Esophagus (tissue), 2 donors: ENCODE data around the gene ELAVL3. TPM values are rescaled to one million over a fixed set of nuclear protein-coding genes. Genes with fewer than 3 reads are reported as not detected.
"Not testable (repeated sequence)": the region's sequence is repeated elsewhere in the genome, so short reads cannot be mapped to it uniquely, and the experiment has no call there.

ENCODE experiments used
- H3K27ac ChIP-seq, 2 donors: one replicate each; pipeline ENCODE4 v1.5.1; 2013; ENCODE audit warnings: low read depth in 2 of 2, mild to moderate bottlenecking in 2 of 2, inconsistent platforms in 1 of 2, low read length in 1 of 2, moderate library complexity in 1 of 2
- H3K27me3 ChIP-seq, 2 donors: one replicate each; pipeline ENCODE4 v1.6.1; 2013; ENCODE audit warnings: low read length in 2 of 2, control low read depth in 1 of 2, mild to moderate bottlenecking in 1 of 2; ENCODE audit not compliant: insufficient read depth in 2 of 2, control insufficient read depth in 1 of 2
- H3K36me3 ChIP-seq, 2 donors: one replicate each; pipeline ENCODE4 v1.6.1; 2013; ENCODE audit warnings: low read length in 1 of 2; ENCODE audit not compliant: control insufficient read depth in 2 of 2, insufficient read depth in 2 of 2
- H3K4me1 ChIP-seq, 2 donors: one replicate each; pipeline ENCODE4 v1.6.1; 2013; ENCODE audit warnings: low read length in 1 of 2; ENCODE audit not compliant: control insufficient read depth in 2 of 2, insufficient read depth in 2 of 2
- H3K4me3 ChIP-seq, 2 donors: one replicate each; pipeline ENCODE4 v1.5.1; 2013; ENCODE audit warnings: low read length in 2 of 2, mild to moderate bottlenecking in 2 of 2, low read depth in 1 of 2, moderate library complexity in 1 of 2
- H3K9me3 ChIP-seq, 2 donors: one replicate each; pipeline ENCODE4 v1.6.1; 2013; ENCODE audit warnings: mild to moderate bottlenecking in 2 of 2, low read depth in 1 of 2, low read length in 1 of 2, moderate library complexity in 1 of 2; ENCODE audit not compliant: control insufficient read depth in 2 of 2, insufficient read depth in 1 of 2
- WGBS, 2 donors: extraction: QIAGEN DNeasy Blood & Tissue Kit; methylation state at CpG; one replicate each; pipeline ENCODE4 v1.1.7; 2013; 5-methylcytosine and 5-hydroxymethylcytosine counted together
- polyA plus RNA-seq, 2 donors: library from polyadenylated mRNA; stranded (reverse); fragments of 200-250 nt; gene quantifications; one replicate each; pipeline ENCODE4 v1.2.3, GENCODE V29; 2013
- donor health status: healthy with polysubstance abuse.
- donor health status: Bipolar disorder and iron deficiency.

The ELAVL3 gene
- polyA plus RNA-seq, 2 donors = not detected

- Histone ChIP-seq H3K4me1 (peaks cover 7 to 8% of the 10 kb centered on the region in 2 donors), H3K27me3 (peaks cover 0 to 10% of the 10 kb centered on the region in 2 donors), H3K4me3 (no peak overlapping the region), H3K36me3 (peaks cover 0 to 3% of the 10 kb centered on the region in 2 donors), H3K27ac (no peak overlapping the region), H3K9me3 (peaks cover 0 to 3% of the 10 kb centered on the region in 2 donors)
- WGBS, 2 donors = 24 to 31% methylated on average over 39 to 62 of the region's 62 CpGs
These were observed 1.6 kb downstream of the ELAVL3 start for GRCh38 chr19:11479090-11479897.

GRCh38 chr19:11478167-11479089 lies 2.4 kb downstream of the ELAVL3 start:
- Histone ChIP-seq H3K4me1 (peaks cover 7 to 8% of the 10 kb centered on the region in 2 donors), H3K9me3 (peaks cover 0 to 3% of the 10 kb centered on the region in 2 donors), H3K4me3 (no peak overlapping the region), H3K27me3 (peaks cover 0 to 10% of the 10 kb centered on the region in 2 donors), H3K27ac (no peak overlapping the region), H3K36me3 (no peaks in the 10 kb centered on the region)
- WGBS, 2 donors = 62 to 65% methylated on average over 19 of the region's 19 CpGs

DNA sequence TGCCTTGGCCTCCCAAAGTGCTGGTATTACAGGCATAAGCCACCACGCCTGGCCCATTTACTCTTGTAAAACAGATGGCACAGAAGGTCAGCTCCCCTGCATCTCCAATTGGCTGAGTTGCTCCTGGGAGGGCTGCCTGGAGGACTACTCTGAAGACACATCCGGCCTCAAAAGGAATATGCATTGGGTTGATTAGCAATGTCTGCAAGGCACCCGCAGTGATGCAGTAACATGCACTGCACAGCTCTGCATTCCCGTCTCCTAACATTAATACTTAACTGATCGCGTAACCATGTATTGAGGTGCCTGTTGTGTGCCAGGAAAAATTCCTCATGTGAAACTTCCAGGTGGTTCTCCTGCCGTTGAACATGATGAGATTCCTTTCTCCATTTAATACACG lies 5.0 kb downstream of the ELAVL3 start:
- peaks cover 1 to 5% of the 10 kb centered on the region in 2 donors for H3K4me1 ChIP-seq
- WGBS, 2 donors = 68 to 78% methylated on average over 8 of the region's 8 CpGs
- H3K27me3 ChIP-seq = peaks cover 0 to 6% of the 10 kb centered on the region in 2 donors
- no peaks in the 10 kb centered on the region for H3K9me3 ChIP-seq
- H3K36me3 ChIP-seq = no peaks in the 10 kb centered on the region
- H3K4me3 ChIP-seq = no peak overlapping the region
- no peak overlapping the region for H3K27ac ChIP-seq

DNA sequence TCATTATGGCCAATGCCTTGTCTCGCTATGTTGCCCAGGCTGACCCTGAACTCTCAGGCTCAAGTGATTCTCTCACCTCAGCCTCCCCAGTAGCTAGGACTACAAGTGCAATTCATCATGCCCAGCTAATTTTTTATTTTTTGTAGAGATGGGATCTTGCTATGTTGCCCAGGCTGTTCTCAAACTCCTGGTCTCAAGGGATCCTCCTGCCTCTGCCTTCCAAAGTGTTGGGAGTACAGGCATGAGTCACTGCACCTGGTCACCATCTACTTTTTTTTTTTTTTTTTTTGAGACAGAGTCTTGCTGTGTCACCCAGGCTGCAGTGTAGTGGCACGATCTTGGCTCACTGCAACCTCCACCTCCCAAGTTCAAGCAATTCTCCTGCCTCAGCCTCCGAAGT lies 5.5 kb downstream of the ELAVL3 start:
- H3K27me3 ChIP-seq, H3K4me3 ChIP-seq, H3K27ac ChIP-seq, H3K36me3 ChIP-seq, H3K9me3 ChIP-seq, H3K4me1 ChIP-seq: not testable (repeated sequence)
- 94 to 96% methylated on average over 3 of the region's 3 CpGs for WGBS, 2 donors

DNA sequence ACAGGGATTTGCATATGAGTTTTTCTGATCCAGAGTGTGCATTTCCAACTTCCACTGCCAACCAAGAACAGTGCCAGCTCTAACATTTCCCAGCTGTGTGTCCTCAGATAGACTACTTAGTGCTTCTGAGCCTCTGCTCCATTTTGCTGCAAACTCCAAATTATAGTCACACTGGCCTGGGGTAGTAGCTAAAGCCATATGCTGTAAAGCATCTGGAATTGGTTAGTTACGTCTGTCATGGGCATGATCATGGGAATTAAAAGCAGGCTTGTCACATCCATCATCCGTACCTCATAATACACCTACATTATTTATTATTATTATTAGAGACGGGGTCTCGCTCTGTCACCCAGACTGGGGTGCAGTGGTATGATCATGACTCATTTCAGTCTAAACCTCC lies 7.1 kb downstream of the ELAVL3 start:
- WGBS, 2 donors = 61 to 63% methylated on average over 4 of the region's 4 CpGs
- no peaks in the 10 kb centered on the region for H3K36me3 ChIP-seq
- H3K9me3 ChIP-seq = no peaks in the 10 kb centered on the region
- no peaks in the 10 kb centered on the region for H3K4me1 ChIP-seq
- no peaks in the 10 kb centered on the region for H3K27me3 ChIP-seq
- no peak overlapping the region for H3K27ac ChIP-seq
- no peak overlapping the region for H3K4me3 ChIP-seq

GRCh38 chr19:11468266-11468845 lies 12.5 kb downstream of the ELAVL3 start:
- H3K36me3 ChIP-seq, H3K4me3 ChIP-seq, H3K27ac ChIP-seq, H3K4me1 ChIP-seq, H3K9me3 ChIP-seq, H3K27me3 ChIP-seq: not testable (repeated sequence)
- WGBS, 2 donors = 46 to 50% methylated on average over 8 of the region's 8 CpGs

DNA sequence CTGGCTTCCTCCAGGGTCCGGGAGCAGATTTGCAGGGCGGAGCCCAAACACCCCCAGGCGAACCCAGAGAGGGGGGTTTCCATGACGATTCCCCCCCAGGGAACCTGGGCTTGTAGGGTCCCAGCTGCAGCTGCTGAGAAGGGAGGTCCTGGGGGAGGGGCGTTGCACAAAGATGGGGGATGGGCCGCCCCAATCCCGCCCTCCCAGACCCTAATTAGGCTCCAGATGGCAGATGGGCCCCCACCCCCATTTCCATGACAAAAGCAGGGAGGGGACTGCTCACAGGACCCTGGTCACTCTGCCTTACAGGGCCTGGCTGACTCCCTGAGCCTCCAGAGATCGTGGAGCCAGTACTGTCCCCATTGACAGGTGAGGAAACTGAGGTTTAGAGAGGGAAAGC lies 15.2 kb downstream of the ELAVL3 start:
- 35 to 47% methylated on average over 8 of the region's 8 CpGs for WGBS, 2 donors

DNA sequence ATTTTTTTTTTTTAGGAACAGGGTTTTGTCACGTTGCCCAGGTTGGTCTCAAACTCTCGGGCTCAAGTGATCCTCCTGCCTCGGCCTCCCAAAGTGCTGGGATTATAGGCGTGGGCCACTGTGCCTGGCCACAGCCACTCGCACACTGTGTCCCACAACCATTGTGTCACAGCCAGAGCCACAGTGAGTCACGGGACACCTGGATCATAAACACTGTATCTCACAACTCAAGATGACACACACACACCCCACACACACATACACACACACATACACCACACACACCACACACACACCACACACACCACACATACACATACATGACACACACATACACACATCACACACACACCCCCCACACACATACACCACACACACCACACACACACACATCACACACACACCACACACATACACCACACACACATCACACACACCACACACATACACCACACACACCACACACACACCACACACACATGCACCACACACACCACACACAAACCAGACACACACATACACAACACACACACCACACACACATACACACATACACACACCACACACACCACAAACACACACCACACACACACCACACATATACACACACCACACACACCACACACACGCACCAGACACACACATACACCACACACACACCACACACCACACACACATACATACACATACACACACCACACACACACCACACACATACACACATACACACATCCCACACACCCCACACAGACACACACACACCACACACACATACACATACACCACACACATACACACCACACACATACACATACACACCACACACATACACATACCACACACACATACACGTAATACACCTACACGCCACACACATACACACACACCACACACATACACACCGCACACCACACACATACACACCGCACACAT lies 16.2 kb downstream of the ELAVL3 start:
- Histone ChIP-seq H3K27me3 (no peaks in the 10 kb centered on the region), H3K36me3 (no peaks in the 10 kb centered on the region), H3K4me3 (no peak overlapping the region), H3K9me3 (no peaks in the 10 kb centered on the region), H3K4me1 (no peaks in the 10 kb centered on the region), H3K27ac (no peak overlapping the region)
- 83 to 84% methylated on average over 11 of the region's 11 CpGs for WGBS, 2 donors

More for the DNA sequence above, 15.2 kb downstream of the ELAVL3 start:
- Histone ChIP-seq H3K4me3 (no peak overlapping the region), H3K4me1 (no peaks in the 10 kb centered on the region), H3K27ac (no peak overlapping the region), H3K9me3 (no peaks in the 10 kb centered on the region), H3K36me3 (no peaks in the 10 kb centered on the region), H3K27me3 (no peaks in the 10 kb centered on the region)

GRCh38 chr19:11463391-11463790 lies 17.5 kb downstream of the ELAVL3 start:
- Histone ChIP-seq H3K9me3 (no peaks in the 10 kb centered on the region), H3K4me3 (no peak overlapping the region), H3K36me3 (no peaks in the 10 kb centered on the region), H3K27me3 (no peaks in the 10 kb centered on the region), H3K4me1 (no peaks in the 10 kb centered on the region), H3K27ac (no peak overlapping the region)
- 63 to 70% methylated on average over 12 of the region's 12 CpGs for WGBS, 2 donors
